ENCODE measurements around the gene EHBP1L1. TPM values are rescaled to one million over a fixed set of nuclear protein-coding genes. Genes with fewer than 3 reads are reported as not detected.
A peak's percentile ranks its signal among the peaks of the same experiment; 100 is the strongest.

EHBP1L1 gene
- total RNA-seq, 1 donor from 2014 or later: 168 TPM

- no peaks in the 10 kb centered on the region for H3K9me3 Mint-ChIP-seq
- no peaks in the 10 kb centered on the region for H3K27me3 Mint-ChIP-seq (ENCODE audit: insufficient read depth)
- DNase-seq (ENCODE audit: low spot score): peak; percentile 47
- H3K36me3 Mint-ChIP-seq (ENCODE audit: low read depth): peaks cover 28% of the 10 kb centered on the region
- H3K27ac Mint-ChIP-seq: peak overlapping the region; percentile 57
- intact Hi-C loops (cut with micrococcal nuclease): no loop called here
- peaks cover 53% of the 10 kb centered on the region for H3K4me1 Mint-ChIP-seq (ENCODE audit: low read depth)
- H3K4me3 Mint-ChIP-seq: peak overlapping the region; percentile 42
These were observed 24.1 kb upstream of the EHBP1L1 start for GRCh38 chr11:65551572-65552387.

DNA sequence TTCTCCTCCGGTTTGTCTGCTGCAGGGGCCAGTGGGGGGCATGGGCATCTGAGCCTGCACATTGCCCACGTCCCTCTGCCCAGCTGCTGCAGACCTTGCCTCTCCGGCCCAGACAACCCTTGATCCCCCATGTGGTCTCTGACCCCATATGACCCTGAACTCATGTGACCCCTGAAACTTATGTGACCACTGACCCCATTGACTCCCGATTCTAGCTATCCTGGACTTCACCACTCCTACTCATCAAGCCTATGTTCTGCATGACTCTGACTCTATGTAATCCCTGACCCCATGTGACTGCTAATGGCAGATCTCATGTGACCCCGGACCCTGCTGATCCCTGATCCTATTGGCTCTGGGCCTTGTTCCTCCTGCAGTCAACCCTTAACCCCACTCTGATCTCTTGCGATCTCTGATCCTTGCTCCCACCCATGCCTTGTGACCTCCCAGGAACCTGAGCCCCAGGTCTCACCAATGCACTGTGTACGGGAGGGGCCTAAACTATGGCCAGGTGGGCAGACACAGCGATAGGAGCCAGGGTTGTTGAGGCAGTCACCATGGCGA lies 23.4 kb upstream of the EHBP1L1 start:
- Mint-ChIP-seq H3K4me1 (ENCODE audit: low read depth) (peaks cover 59% of the 10 kb centered on the region), H3K27ac (peak overlapping the region; percentile 57), H3K36me3 (ENCODE audit: low read depth) (peaks cover 28% of the 10 kb centered on the region), H3K27me3 (ENCODE audit: insufficient read depth) (no peaks in the 10 kb centered on the region), H3K9me3 (no peaks in the 10 kb centered on the region), H3K4me3 (peak overlapping the region; percentile 42)
- DNase-seq (ENCODE audit: low spot score): no peak
- intact Hi-C loops (cut with micrococcal nuclease): no loop called here

DNA sequence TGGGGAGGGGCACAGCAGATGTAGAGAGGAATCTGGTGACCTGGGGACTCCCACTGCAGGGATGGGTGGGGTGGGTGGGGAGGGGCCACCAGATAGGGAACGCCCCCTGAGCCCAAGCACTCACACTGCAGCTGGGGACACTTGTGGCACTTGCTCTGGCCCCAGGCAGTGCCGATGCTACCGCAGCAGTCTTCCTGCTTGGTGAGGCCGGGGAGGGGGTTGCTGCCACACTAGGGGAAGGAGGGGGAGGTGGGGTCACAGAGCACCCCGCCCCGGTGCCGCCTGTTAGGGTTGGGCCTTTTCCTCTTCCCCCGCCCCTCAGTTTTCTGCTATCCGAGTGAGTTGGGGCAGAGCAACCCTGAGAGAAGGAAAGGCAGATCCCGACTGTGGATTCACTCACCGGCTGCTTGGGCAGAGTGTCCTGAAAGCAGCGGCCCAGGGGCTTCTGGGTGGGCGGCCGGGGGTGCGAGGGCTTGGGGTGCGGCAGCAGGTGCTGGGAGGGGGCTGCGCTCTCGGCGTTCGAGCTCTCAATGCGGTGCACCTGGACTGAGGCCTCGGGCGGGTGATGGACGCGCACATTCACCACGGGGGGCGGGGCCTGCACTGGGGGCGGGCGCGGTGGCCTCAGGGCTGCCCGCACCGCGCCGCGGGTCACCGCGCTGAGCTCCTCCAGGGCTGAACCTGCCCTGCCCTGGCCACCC lies 22.4 kb upstream of the EHBP1L1 start:
- intact Hi-C loops (cut with micrococcal nuclease): loop anchor here (1.0 kb wide), 1 partner anchor 13 kb away; no protein-coding TSS in a partner anchor
- Mint-ChIP-seq H3K4me3 (peak overlapping the region; percentile 30), H3K9me3 (no peaks in the 10 kb centered on the region), H3K36me3 (ENCODE audit: low read depth) (peaks cover 22% of the 10 kb centered on the region), H3K27me3 (ENCODE audit: insufficient read depth) (no peaks in the 10 kb centered on the region), H3K27ac (peak overlapping the region; percentile 29), H3K4me1 (ENCODE audit: low read depth) (peaks cover 53% of the 10 kb centered on the region)
- DNase-seq (ENCODE audit: low spot score): peak; percentile 77

DNA sequence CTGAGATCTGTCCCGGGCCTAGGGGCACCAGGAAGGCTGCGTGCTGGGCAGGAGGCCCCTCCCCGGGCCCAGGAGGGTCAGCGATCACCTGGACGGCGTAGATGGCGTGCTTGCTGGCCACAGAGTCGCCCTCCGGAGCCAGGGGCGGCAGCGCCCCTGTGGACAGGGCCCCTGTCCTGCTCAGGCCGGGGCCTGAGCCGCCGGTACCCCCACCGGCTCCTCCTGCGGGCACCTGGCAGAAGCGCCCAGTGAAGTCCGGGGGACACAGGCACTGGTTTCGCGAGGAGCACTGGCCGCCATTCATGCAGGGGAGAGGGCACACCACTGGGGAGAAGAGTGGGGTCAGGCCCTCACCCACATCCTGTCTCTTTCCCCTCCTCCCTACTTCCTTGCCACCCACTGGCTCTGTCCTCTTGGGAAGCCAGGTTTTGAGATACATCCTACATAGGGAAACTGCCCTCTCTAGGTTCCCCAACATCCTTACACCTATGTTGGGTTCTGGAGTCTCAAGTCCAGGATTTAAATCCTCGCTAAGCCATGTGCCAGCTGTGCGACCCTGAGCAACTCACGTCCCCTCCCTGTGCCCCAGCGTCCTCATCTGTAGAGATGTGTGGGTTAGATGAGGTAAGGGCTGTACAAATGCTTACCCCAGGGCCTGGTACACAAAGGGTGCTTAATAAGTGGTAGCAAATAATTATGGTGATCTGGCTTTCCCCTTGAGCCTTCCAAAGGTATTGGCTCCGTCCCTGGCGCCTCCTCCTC lies 21.6 kb upstream of the EHBP1L1 start:
- peak overlapping the region; percentile 85 for H3K27ac Mint-ChIP-seq
- no peaks in the 10 kb centered on the region for H3K9me3 Mint-ChIP-seq
- no peaks in the 10 kb centered on the region for H3K27me3 Mint-ChIP-seq (ENCODE audit: insufficient read depth)
- H3K36me3 Mint-ChIP-seq (ENCODE audit: low read depth): peaks cover 17% of the 10 kb centered on the region
- intact Hi-C loops (cut with micrococcal nuclease): no loop called here
- peaks cover 52% of the 10 kb centered on the region for H3K4me1 Mint-ChIP-seq (ENCODE audit: low read depth)
- peak overlapping the region; percentile 87 for H3K4me3 Mint-ChIP-seq
- no peak for DNase-seq (ENCODE audit: low spot score)

DNA sequence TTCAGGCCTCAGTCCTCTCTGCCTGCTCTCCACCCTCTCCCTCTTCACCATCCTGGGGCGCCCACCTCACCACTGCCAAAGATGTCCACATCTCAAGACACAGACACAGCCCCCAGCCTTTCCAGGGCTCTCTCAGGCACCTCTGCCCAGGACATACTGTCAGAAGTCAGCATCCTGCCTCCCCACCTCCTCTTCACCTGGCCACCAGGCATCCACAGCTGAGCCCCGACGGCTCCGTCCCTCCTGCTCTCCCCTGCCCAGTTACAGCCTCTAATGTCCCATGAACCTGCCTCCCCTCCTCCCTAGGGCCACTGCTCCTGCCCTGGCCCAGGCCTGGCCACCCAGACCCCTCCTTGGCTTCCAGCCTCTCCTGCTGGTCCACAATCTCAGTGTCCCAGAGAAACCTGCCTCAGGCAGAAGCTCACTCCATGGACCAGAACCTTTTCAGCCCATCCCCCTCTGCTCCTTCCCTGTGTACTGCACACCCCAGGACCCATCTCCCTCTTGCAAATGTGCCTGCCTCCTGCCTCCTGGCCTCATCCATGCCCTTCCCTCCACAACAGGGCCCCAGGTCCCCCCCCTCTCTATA lies 20.9 kb upstream of the EHBP1L1 start:
- Mint-ChIP-seq H3K27ac (peak overlapping the region; percentile 85), H3K9me3 (no peaks in the 10 kb centered on the region), H3K27me3 (ENCODE audit: insufficient read depth) (no peaks in the 10 kb centered on the region), H3K4me3 (peak overlapping the region; percentile 87), H3K36me3 (ENCODE audit: low read depth) (peaks cover 13% of the 10 kb centered on the region), H3K4me1 (ENCODE audit: low read depth) (peaks cover 59% of the 10 kb centered on the region)
- intact Hi-C loops (cut with micrococcal nuclease): no loop called here
- no peak for DNase-seq (ENCODE audit: low spot score)

DNA sequence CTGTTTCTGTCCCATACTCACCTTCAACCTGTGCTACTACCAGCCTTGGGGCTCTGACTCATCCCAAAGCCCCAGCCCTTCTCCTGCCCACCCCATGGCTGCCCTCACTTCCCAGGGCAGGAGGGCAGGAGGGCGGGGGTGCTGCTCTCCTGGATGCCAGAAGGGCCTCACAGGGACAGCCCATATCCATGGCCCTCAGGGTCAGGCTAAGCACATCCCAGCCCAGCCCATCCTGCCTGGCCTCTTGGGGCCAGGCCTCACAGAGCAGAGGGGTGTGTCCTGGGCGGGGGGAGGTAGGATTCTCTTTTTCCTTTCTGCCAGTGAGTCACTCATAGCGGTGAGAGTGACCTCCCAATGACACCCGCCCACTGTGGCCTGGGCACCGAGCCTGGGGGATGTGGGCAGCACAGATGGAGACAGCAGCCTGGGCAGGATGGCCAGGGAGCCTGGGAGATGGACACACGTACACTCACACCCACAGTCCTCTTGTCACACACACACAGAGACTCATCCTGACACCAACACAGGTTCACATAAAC lies 20.1 kb upstream of the EHBP1L1 start:
- intact Hi-C loops (cut with micrococcal nuclease): no loop called here
- H3K4me1 Mint-ChIP-seq (ENCODE audit: low read depth): peaks cover 68% of the 10 kb centered on the region
- H3K36me3 Mint-ChIP-seq (ENCODE audit: low read depth): peaks cover 12% of the 10 kb centered on the region
- H3K27me3 Mint-ChIP-seq (ENCODE audit: insufficient read depth): no peaks in the 10 kb centered on the region
- no peak for DNase-seq (ENCODE audit: low spot score)
- H3K4me3 Mint-ChIP-seq: peak overlapping the region; percentile 87
- H3K9me3 Mint-ChIP-seq: no peaks in the 10 kb centered on the region
- peak overlapping the region; percentile 85 for H3K27ac Mint-ChIP-seq

DNA sequence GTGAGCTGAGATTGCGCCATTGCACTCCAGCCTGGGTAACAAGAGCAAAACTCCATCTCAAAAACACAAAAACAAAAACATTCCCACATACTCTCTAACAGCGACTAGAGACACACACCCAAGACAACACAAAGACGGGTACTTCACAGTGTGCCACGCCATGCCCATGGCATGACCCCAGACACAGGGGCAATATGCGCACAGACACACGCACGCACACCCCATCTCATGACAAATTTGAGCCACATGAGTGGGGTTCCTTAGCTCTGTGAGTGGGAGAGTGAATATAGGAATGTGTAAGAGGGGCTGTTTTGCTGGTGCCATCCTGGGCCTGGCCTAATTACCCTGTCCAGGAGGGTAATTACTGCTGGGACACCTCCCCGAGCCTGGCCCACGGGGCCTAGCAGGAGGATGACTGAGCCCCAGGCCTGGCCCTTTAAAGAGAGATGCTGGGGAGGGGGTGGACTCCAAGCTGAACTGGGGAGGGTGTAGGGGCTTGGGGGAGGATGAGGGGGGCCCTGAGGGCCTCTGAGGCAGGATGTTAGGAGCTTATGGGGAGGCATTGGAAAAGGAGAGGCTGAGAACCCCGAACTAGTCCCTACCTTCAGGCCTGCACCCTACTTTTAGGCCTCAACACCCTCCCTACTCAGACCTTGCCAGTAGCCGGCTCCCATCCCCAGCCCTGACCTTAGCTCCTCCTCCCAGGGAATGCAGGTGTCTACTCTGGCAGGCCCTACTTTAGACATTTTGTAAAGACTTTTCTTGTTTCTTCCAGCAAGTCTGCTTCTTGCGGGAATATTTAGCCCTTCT lies 19.2 kb upstream of the EHBP1L1 start:
- H3K4me1 Mint-ChIP-seq (ENCODE audit: low read depth): peaks cover 64% of the 10 kb centered on the region
- no peak for DNase-seq (ENCODE audit: low spot score)
- no peaks in the 10 kb centered on the region for H3K27me3 Mint-ChIP-seq (ENCODE audit: insufficient read depth)
- H3K36me3 Mint-ChIP-seq (ENCODE audit: low read depth): peaks cover 8% of the 10 kb centered on the region
- intact Hi-C loops (cut with micrococcal nuclease): no loop called here
- H3K4me3 Mint-ChIP-seq: peak overlapping the region; percentile 87
- no peaks in the 10 kb centered on the region for H3K9me3 Mint-ChIP-seq
- peak overlapping the region; percentile 94 for H3K27ac Mint-ChIP-seq

DNA sequence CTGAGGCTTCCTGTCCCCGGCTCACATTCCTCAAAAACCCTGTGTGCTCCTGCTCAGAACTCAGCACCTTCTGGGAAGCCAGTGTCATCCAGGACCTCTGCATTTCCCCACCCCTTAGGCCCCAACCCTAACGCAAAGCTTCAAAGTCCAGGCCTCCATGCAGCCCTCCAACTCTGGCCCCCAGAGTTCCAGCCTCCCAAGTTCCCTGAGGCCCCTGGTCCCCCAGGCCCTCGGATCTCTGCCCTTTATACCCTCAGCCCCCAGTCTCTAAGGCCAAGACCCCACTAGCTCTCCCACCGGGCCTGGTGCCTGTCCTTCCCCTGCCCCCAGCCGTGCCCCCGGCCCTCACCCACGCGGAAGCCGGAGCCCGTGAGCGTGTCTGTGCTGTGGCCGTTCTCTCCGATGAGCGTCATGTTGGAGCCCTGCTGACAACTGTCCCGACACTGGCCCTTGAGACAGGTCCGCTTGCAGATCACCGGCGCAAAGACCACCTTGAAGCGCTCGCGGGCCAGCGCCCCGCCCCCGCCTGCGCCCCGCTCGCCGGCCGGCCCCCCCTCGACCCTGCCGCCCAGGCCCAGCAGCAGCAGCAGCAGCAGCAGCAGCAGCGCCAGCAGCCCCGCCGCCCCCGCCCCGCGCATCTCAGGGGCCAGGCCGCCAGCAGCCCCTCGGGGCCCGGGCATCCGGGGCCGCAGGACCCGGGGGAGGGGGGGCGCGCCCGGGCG lies 18.4 kb upstream of the EHBP1L1 start:
- Mint-ChIP-seq H3K4me3 (peak overlapping the region; percentile 87), H3K9me3 (no peaks in the 10 kb centered on the region), H3K27me3 (ENCODE audit: insufficient read depth) (no peaks in the 10 kb centered on the region), H3K4me1 (ENCODE audit: low read depth) (peaks cover 56% of the 10 kb centered on the region), H3K27ac (peak overlapping the region; percentile 94), H3K36me3 (ENCODE audit: low read depth) (peaks cover 2% of the 10 kb centered on the region)
- no peak for DNase-seq (ENCODE audit: low spot score)
- intact Hi-C loops (cut with micrococcal nuclease): no loop called here

DNA sequence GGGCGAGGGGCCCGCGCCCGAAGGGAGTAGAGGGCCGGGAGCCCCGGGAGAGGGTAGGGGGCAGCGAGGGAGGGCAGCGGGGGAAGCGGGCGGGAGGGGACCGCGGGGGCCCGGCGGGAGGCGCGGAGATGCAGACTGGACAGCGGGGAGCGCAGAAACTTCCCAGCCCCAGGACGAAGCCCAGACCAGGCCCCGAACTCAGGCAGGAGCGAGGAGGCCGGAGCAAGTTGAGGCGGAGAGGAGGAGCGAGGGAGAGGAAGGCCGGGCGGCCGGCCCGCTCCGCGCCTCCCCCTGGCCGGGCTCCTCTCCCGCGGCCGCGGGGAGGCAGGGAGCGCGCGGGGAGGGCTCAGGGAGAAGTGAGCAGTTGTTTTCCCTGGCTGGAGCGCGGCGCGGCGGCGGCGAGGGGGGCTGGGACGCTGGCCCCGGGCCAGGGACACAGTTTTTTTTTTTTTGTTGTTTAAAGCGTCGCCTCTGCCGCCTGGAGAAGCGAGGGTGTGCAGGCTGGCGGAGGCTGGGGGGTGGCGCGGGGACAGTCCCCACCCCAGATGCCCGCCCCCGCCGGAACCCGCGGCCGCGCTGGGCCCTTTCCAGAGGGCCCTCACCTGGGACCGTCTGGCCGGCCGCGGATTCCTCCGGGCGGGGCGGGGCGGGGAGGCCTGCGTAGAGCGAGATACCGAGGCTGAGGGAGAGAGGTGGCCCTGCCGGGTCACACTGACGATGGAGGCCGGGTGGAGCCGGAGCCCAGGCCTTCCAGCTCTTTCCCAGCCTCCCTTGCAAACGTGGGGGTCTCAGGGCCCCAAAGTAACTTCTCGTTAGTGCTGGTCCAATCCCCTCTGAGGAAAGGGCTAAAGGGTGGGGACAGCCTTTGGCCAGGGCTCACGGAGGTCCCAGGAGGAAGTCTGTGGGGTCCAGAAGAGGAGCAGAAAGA lies 17.6 kb upstream of the EHBP1L1 start, which contains the start of gene LTBP3:
Gene LTBP3, minus strand, starts transcription at position 358 of the 928 bp plus-strand sequence. CDS start 400 bp downstream, outside the sequence.
- peak within 1 kb of the TSS; percentile 94 for H3K27ac Mint-ChIP-seq
- intact Hi-C loops (cut with micrococcal nuclease): no loop called here
- H3K27me3 Mint-ChIP-seq (ENCODE audit: insufficient read depth): no peaks in the 10 kb centered on the region
- peaks cover 2% of the 10 kb centered on the region for H3K36me3 Mint-ChIP-seq (ENCODE audit: low read depth)
- H3K9me3 Mint-ChIP-seq: no peaks in the 10 kb centered on the region
- H3K4me1 Mint-ChIP-seq (ENCODE audit: low read depth): peaks cover 53% of the 10 kb centered on the region
- no peak for DNase-seq (ENCODE audit: low spot score)
- H3K4me3 Mint-ChIP-seq: peak within 1 kb of the TSS; percentile 87

- Mint-ChIP-seq H3K27me3 (ENCODE audit: insufficient read depth) (no peaks in the 10 kb centered on the region), H3K9me3 (no peaks in the 10 kb centered on the region), H3K27ac (peak overlapping the region; percentile 64), H3K36me3 (ENCODE audit: low read depth) (peaks cover 2% of the 10 kb centered on the region), H3K4me1 (ENCODE audit: low read depth) (peaks cover 57% of the 10 kb centered on the region), H3K4me3 (peak overlapping the region; percentile 59)
- intact Hi-C loops (cut with micrococcal nuclease): loop anchor here (1.0 kb wide), 1 partner anchor 10 kb away; no protein-coding TSS in a partner anchor
- no peak for DNase-seq (ENCODE audit: low spot score)
These were observed 16.8 kb upstream of the EHBP1L1 start for GRCh38 chr11:65558930-65559509.
